GM23338 (cell line): ENCODE data around the gene ZBTB1. TPM values are rescaled to one million over a fixed set of nuclear protein-coding genes. Genes with fewer than 3 reads are reported as not detected.

Experiments used
- ATAC-seq: fragments of 200-7000 bp; cut with Tn5 transposase; 3 replicates; pipeline ENCODE4 v1.9.1; 2020
- DNase-seq: peaks from one replicate; pipeline ENCODE4 v3.0.0-alpha.2; 2015; ENCODE audit warnings: low spot score
- H2AFZ ChIP-seq: fragments of 200-600 bp; sonication (generic); 2 replicates; pipeline ENCODE4 v1.8.0; 2016; ENCODE audit warnings: antibody characterized with exemption, mild to moderate bottlenecking, moderate library complexity
- H3F3A ChIP-seq: fragments of 200-600 bp; sonication (generic); replicated peaks from 2 replicates; pipeline ENCODE4 v1.8.0; 2017; ENCODE audit warnings: antibody characterized with exemption, mixed run types, low read depth
- H3K27ac ChIP-seq: fragments of 200-600 bp; sonication (generic); 2 replicates; pipeline ENCODE4 v1.6.1; 2016; ENCODE audit warnings: low read depth
- H3K27me3 ChIP-seq: fragments of 200-600 bp; sonication (generic); 2 replicates; pipeline ENCODE4 v1.8.0; 2016; ENCODE audit warnings: mild to moderate bottlenecking, mixed run types, moderate library complexity; ENCODE audit not compliant: insufficient read depth
- H3K36me3 ChIP-seq: fragments of 200-600 bp; sonication (generic); 2 replicates; pipeline ENCODE4 v1.8.0; 2016; ENCODE audit warnings: mild to moderate bottlenecking; ENCODE audit not compliant: insufficient read depth
- H3K4me1 ChIP-seq: fragments of 200-600 bp; sonication (generic); 2 replicates; pipeline ENCODE4 v1.8.0; 2016; ENCODE audit warnings: mild to moderate bottlenecking, moderate library complexity; ENCODE audit not compliant: insufficient read depth
- H3K4me2 ChIP-seq: fragments of 200-600 bp; sonication (generic); 2 replicates; pipeline ENCODE4 v1.7.1; 2017; ENCODE audit warnings: mixed run types
- H3K4me3 ChIP-seq: fragments of 200-600 bp; sonication (generic); 2 replicates; pipeline ENCODE4 v1.6.1; 2016; ENCODE audit warnings: mixed run types
- H3K79me2 ChIP-seq: fragments of 200-600 bp; sonication (generic); replicated peaks from 2 replicates; pipeline ENCODE4 v1.8.0; 2017; ENCODE audit warnings: mild to moderate bottlenecking; ENCODE audit not compliant: insufficient read depth
- H3K9me2 ChIP-seq: fragments of 200-600 bp; sonication (generic); 2 replicates; pipeline ENCODE4 v1.8.0; 2017; ENCODE audit not compliant: insufficient read depth
- H4K20me1 ChIP-seq: fragments of 200-600 bp; sonication (generic); replicated peaks from 2 replicates; pipeline ENCODE4 v1.8.0; 2017; ENCODE audit warnings: mild to moderate bottlenecking; ENCODE audit not compliant: insufficient read depth
- H3K27ac Mint-ChIP-seq: 2 replicates; pipeline ENCODE4 v1.8.0; 2020; ENCODE audit warnings: inconsistent platforms, mild to moderate bottlenecking, moderate library complexity, mixed read lengths
- H3K27me3 Mint-ChIP-seq: 3 replicates; pipeline ENCODE4 v1.8.0; 2022; ENCODE audit warnings: low read depth, mild to moderate bottlenecking, moderate library complexity, mixed read lengths, inconsistent platforms; ENCODE audit not compliant: insufficient read depth, poor library complexity
- H3K36me3 Mint-ChIP-seq: 3 replicates; pipeline ENCODE4 v1.8.0; 2021; ENCODE audit warnings: low read depth, mild to moderate bottlenecking, inconsistent platforms, moderate library complexity, mixed read lengths
- H3K4me1 Mint-ChIP-seq: 3 replicates; pipeline ENCODE4 v1.8.0; 2020; ENCODE audit warnings: mild to moderate bottlenecking, inconsistent platforms, mixed read lengths
- H3K4me3 Mint-ChIP-seq: 3 replicates; pipeline ENCODE4 v1.8.0; 2021; ENCODE audit warnings: moderate library complexity, mild to moderate bottlenecking, inconsistent platforms, mixed read lengths
- H3K9me3 Mint-ChIP-seq: 3 replicates; pipeline ENCODE4 v1.8.0; 2020; ENCODE audit warnings: moderate library complexity, mild to moderate bottlenecking, inconsistent platforms, mixed read lengths
- CREB1 ChIP-seq: fragments of 250-450 bp; sonication (Bioruptor Pico); IDR thresholded peaks from 2 replicates; pipeline ENCODE4 v1.5.0; 2020; ENCODE audit warnings: low read depth, mild to moderate bottlenecking, moderate library complexity
- EZH2 ChIP-seq: fragments of 200-600 bp; sonication (generic); IDR thresholded peaks from one replicate; pipeline ENCODE4 v1.8.0; 2017; ENCODE audit warnings: antibody characterized with exemption, mild to moderate bottlenecking, low read depth; ENCODE audit not compliant: unreplicated experiment
- EZH2phosphoT487 ChIP-seq: fragments of 200-600 bp; sonication (generic); IDR thresholded peaks from one replicate; pipeline ENCODE4 v1.8.1; 2018; ENCODE audit warnings: antibody characterized with exemption; ENCODE audit not compliant: unreplicated experiment
- JUNB ChIP-seq: IDR thresholded peaks from one replicate; pipeline ENCODE4 v1.6.1; 2016; ENCODE audit warnings: antibody characterized with exemption; ENCODE audit not compliant: unreplicated experiment
- NANOG ChIP-seq: IDR thresholded peaks from 2 replicates; pipeline ENCODE4 v1.6.1; 2016; ENCODE audit warnings: antibody characterized with exemption, borderline replicate concordance
- POLR2AphosphoS5 ChIP-seq: IDR thresholded peaks from 2 replicates; pipeline ENCODE4 v1.6.1; 2016; ENCODE audit warnings: antibody characterized with exemption, low read depth
- STAT1 ChIP-seq: IDR thresholded peaks from one replicate; pipeline ENCODE4 v1.6.1; 2016; ENCODE audit warnings: antibody characterized with exemption; ENCODE audit not compliant: unreplicated experiment
- ZNF114 ChIP-seq: fragments of 250-450 bp; sonication (Bioruptor Pico); IDR thresholded peaks from 2 replicates; pipeline ENCODE4 v1.5.0; 2020; ENCODE audit warnings: mild to moderate bottlenecking, moderate library complexity
- ZNF331 ChIP-seq: fragments of 250-450 bp; sonication (Bioruptor Pico); IDR thresholded peaks from 2 replicates; pipeline ENCODE4 v1.5.0; 2020; ENCODE audit warnings: low read depth, mild to moderate bottlenecking, moderate library complexity
- polyA plus RNA-seq: library from polyadenylated mRNA; unstranded; fragments of >200 nt; fragmentation: Nextera tagmentation; extraction: Ambion mirVana; gene quantifications from 2 replicates; pipeline ENCODE4 v1.2.1, GENCODE V29; 2016
- total RNA-seq: library from RNA; depleted of rRNA; stranded (reverse); fragments of >200 nt; shearing (Covaris generic); gene quantifications from 2 replicates; pipeline ENCODE4 v1.2.3, GENCODE V29; 2014
- TF ChIP-seq, protein P1 (sequence below): IDR thresholded peaks from one replicate; pipeline ENCODE4 v1.6.1; 2018; ENCODE audit warnings: antibody characterized with exemption; ENCODE audit not compliant: unreplicated experiment
- TF ChIP-seq, protein P2 (sequence below), 2 experiments: fragments of 200-600 bp in 1 of 2; sonication (generic) in 1 of 2; conservative IDR thresholded peaks; 2 replicates each; pipeline versions ENCODE4 v1.5.1 to v1.6.1; 2016 to 2017; ENCODE audit warnings: antibody characterized with exemption in 2 of 2, low read depth in 2 of 2, mild to moderate bottlenecking in 2 of 2, moderate library complexity in 1 of 2

Gene ZBTB1
- total and polyA plus RNA-seq, 2 experiments from 2014 or later = 11.2 to 33.0 TPM

DNA sequence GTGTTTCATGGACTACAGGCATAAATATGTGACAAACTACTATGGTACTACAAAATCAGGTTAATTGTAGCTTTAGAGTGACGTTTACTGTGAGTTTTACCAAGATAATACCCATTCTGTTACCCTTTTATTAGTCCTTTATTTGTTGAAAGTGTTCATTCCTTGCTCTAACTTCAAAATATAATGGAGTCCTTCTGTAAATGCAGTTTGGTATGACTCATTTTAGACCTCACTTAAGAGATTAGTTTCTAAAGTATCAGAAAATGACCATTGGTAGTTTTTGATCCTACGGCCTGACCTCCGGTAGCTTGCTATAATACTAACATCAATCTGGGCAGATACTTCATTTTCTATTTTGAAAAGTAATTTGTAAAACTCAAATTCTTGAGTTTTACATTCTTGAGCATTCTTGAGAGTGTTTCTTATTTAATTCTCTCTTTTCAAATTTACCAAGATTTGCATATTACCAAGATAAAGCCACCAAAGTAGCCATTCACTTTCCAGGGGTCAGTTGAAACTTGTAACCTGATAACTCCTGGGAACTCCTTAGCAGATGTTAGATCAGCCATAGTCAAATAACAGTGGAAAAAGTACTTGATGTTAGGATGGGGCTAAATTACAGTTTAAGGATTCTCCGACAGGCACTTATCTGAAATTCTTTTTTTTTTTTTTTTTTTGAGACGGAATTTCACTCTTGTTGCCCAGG, 40.2 kb downstream of the ZBTB1 start:
- Histone ChIP-seq H2AFZ (no peak overlapping the region), H3K4me1 (peaks cover 17% of the 10 kb centered on the region), H3K27me3 (peaks cover 19% of the 10 kb centered on the region), H3K4me2 (peak overlapping the region; percentile 75), H3F3A (no peaks in the 10 kb centered on the region), H3K27ac (peak overlapping the region; percentile 81), H3K4me3 (peak overlapping the region; percentile 54), H3K79me2 (peaks cover 42% of the 10 kb centered on the region), H4K20me1 (no peaks in the 10 kb centered on the region), H3K36me3 (no peaks in the 10 kb centered on the region), H3K9me2 (no peaks in the 10 kb centered on the region)
- Mint-ChIP-seq H3K4me3 (peak overlapping the region; percentile 72), H3K36me3 (peaks cover 26% of the 10 kb centered on the region), H3K9me3 (peaks cover 26% of the 10 kb centered on the region), H3K4me1 (peaks cover 42% of the 10 kb centered on the region), H3K27me3 (peaks cover 29% of the 10 kb centered on the region), H3K27ac (peak overlapping the region; percentile 84)
- peak; percentile 82 for DNase-seq
- TF ChIP-seq EZH2 = no peak
- TF ChIP-seq NANOG = peak; percentile 61; the same call in 1 of the 2 replicates
- TF ChIP-seq, protein P1, sequence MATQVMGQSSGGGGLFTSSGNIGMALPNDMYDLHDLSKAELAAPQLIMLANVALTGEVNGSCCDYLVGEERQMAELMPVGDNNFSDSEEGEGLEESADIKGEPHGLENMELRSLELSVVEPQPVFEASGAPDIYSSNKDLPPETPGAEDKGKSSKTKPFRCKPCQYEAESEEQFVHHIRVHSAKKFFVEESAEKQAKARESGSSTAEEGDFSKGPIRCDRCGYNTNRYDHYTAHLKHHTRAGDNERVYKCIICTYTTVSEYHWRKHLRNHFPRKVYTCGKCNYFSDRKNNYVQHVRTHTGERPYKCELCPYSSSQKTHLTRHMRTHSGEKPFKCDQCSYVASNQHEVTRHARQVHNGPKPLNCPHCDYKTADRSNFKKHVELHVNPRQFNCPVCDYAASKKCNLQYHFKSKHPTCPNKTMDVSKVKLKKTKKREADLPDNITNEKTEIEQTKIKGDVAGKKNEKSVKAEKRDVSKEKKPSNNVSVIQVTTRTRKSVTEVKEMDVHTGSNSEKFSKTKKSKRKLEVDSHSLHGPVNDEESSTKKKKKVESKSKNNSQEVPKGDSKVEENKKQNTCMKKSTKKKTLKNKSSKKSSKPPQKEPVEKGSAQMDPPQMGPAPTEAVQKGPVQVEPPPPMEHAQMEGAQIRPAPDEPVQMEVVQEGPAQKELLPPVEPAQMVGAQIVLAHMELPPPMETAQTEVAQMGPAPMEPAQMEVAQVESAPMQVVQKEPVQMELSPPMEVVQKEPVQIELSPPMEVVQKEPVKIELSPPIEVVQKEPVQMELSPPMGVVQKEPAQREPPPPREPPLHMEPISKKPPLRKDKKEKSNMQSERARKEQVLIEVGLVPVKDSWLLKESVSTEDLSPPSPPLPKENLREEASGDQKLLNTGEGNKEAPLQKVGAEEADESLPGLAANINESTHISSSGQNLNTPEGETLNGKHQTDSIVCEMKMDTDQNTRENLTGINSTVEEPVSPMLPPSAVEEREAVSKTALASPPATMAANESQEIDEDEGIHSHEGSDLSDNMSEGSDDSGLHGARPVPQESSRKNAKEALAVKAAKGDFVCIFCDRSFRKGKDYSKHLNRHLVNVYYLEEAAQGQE = no peak
- TF ChIP-seq EZH2phosphoT487 = no peak
- no peak for ATAC-seq

DNA sequence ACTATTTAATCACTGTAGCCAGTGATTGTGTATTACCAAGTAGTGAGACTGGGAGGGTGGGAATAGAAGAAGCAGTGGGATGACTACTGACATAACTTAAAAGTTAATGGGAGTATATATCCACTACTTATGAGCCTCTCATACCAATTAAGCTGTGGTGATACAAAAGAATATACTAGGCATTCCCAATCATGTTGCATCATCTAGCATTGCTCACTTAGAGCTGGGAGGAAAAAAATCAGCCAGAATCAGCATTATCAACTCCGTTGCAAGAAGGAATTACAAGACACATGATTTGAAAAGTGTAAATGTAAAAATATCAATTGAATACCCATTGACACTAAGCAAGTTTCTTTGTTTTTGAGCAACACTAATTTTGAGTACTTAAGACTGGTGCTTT, 44.4 kb downstream of the ZBTB1 start:
- Histone ChIP-seq H3K36me3 (no peaks in the 10 kb centered on the region), H3K27me3 (peaks cover 11% of the 10 kb centered on the region), H3K4me3 (peak overlapping the region; percentile 61), H2AFZ (no peak overlapping the region), H3K27ac (no peak overlapping the region), H3F3A (no peaks in the 10 kb centered on the region), H3K9me2 (no peaks in the 10 kb centered on the region), H4K20me1 (no peaks in the 10 kb centered on the region), H3K79me2 (peaks cover 20% of the 10 kb centered on the region), H3K4me1 (peaks cover 17% of the 10 kb centered on the region), H3K4me2 (peak overlapping the region; percentile 87)
- DNase-seq = no peak
- ATAC-seq = no peak
- Mint-ChIP-seq H3K27ac (no peak overlapping the region), H3K4me1 (peaks cover 27% of the 10 kb centered on the region), H3K36me3 (no peaks in the 10 kb centered on the region), H3K4me3 (peak overlapping the region; percentile 60; the same call in 2 of the 3 replicates), H3K9me3 (no peaks in the 10 kb centered on the region), H3K27me3 (peaks cover 8% of the 10 kb centered on the region)
- no peak for TF ChIP-seq POLR2AphosphoS5
- TF ChIP-seq, protein P2, sequence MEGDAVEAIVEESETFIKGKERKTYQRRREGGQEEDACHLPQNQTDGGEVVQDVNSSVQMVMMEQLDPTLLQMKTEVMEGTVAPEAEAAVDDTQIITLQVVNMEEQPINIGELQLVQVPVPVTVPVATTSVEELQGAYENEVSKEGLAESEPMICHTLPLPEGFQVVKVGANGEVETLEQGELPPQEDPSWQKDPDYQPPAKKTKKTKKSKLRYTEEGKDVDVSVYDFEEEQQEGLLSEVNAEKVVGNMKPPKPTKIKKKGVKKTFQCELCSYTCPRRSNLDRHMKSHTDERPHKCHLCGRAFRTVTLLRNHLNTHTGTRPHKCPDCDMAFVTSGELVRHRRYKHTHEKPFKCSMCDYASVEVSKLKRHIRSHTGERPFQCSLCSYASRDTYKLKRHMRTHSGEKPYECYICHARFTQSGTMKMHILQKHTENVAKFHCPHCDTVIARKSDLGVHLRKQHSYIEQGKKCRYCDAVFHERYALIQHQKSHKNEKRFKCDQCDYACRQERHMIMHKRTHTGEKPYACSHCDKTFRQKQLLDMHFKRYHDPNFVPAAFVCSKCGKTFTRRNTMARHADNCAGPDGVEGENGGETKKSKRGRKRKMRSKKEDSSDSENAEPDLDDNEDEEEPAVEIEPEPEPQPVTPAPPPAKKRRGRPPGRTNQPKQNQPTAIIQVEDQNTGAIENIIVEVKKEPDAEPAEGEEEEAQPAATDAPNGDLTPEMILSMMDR (conservative IDR thresholded peaks at IDR 0.05; ENCODE audit: low read depth in 2 of 2) = no peak
- no peak for TF ChIP-seq JUNB
- no peak for TF ChIP-seq NANOG
- no peak for TF ChIP-seq EZH2
- no peak for TF ChIP-seq ZNF114 (CRISPR knock-in tag)
- TF ChIP-seq ZNF331 = no peak
- no peak for TF ChIP-seq EZH2phosphoT487
- no peak for TF ChIP-seq STAT1
- no peak for TF ChIP-seq CREB1 (CRISPR knock-in tag)
- TF ChIP-seq, protein P1 = no peak
